Karpas-422 (cell line): Measurements from ENCODE around the gene MED14. TPM values are rescaled to one million over a fixed set of nuclear protein-coding genes. Genes with fewer than 3 reads are reported as not detected.
A peak's percentile ranks its signal among the peaks of the same experiment; 100 is the strongest.

Experiments used
- DNase-seq: peaks from one replicate; pipeline ENCODE4 v3.0.0-alpha.2; 2015
- H2AFZ ChIP-seq: fragments of 200-600 bp; sonication (generic); 2 replicates; pipeline ENCODE4 v1.6.1; 2014; ENCODE audit warnings: antibody characterized with exemption, low read length, mixed read lengths
- H3K27ac ChIP-seq: fragments of 200-600 bp; sonication (generic); 2 replicates; pipeline ENCODE4 v1.5.1; 2014; ENCODE audit warnings: mild to moderate bottlenecking, low read length, moderate library complexity
- H3K27me3 ChIP-seq: fragments of 200-600 bp; sonication (generic); 2 replicates; pipeline ENCODE4 v1.6.1; 2014; ENCODE audit warnings: low read length, mixed read lengths
- H3K36me3 ChIP-seq: fragments of 200-600 bp; sonication (generic); 2 replicates; pipeline ENCODE4 v1.6.1; 2014; ENCODE audit warnings: low read length, mixed read lengths; ENCODE audit not compliant: insufficient read depth
- H3K4me1 ChIP-seq: fragments of 200-600 bp; sonication (generic); 2 replicates; pipeline ENCODE4 v1.6.1; 2014; ENCODE audit warnings: mild to moderate bottlenecking, low read length, mixed read lengths
- H3K4me2 ChIP-seq: fragments of 200-600 bp; sonication (generic); 2 replicates; pipeline ENCODE4 v1.6.1; 2014; ENCODE audit warnings: low read length, low read depth, mild to moderate bottlenecking; ENCODE audit not compliant: poor library complexity, severe bottlenecking
- H3K4me3 ChIP-seq: fragments of 200-600 bp; sonication (generic); 2 replicates; pipeline ENCODE4 v1.5.1; 2014; ENCODE audit warnings: mild to moderate bottlenecking, antibody characterized with exemption, low read length, mixed read lengths
- H3K79me2 ChIP-seq: fragments of 200-600 bp; sonication (generic); 2 replicates; pipeline ENCODE4 v1.6.1; 2014; ENCODE audit warnings: mild to moderate bottlenecking, low read length, mixed read lengths
- H3K9ac ChIP-seq: fragments of 200-600 bp; sonication (generic); 2 replicates; pipeline ENCODE4 v1.6.0; 2014; ENCODE audit warnings: low read length
- H3K9me2 ChIP-seq: fragments of 200-600 bp; sonication (generic), shearing (Covaris generic); replicated peaks from 2 replicates; pipeline ENCODE4 v1.6.0; 2014; ENCODE audit warnings: mild to moderate bottlenecking, low read length, moderate library complexity; ENCODE audit not compliant: insufficient read depth
- H3K9me3 ChIP-seq: fragments of 300-700, 200-600 bp; sonication (generic); 2 replicates; pipeline ENCODE4 v1.6.1; 2014; ENCODE audit warnings: low read length, mixed read lengths
- H4K20me1 ChIP-seq: fragments of 200-600 bp; sonication (generic); 2 replicates; pipeline ENCODE4 v1.6.1; 2014; ENCODE audit warnings: mild to moderate bottlenecking, antibody characterized with exemption, low read length, low read depth; ENCODE audit not compliant: insufficient read depth
- total RNA-seq: library from RNA; depleted of rRNA; stranded (reverse); fragments of >200 nt; shearing (Covaris generic); gene quantifications from 2 replicates; pipeline ENCODE4 v1.2.3, GENCODE V29; 2014; ENCODE audit warnings: low replicate concordance

MED14 gene
- total RNA-seq, 1 experiment from 2014 or later, result 77.9 TPM

GRCh38 chrX:40772290-40772689 is 36.9 kb upstream of the MED14 start:
- H3K79me2 ChIP-seq, result no peaks in the 10 kb centered on the region
- DNase-seq, result no peak
- no peaks in the 10 kb centered on the region for H3K9me2 ChIP-seq
- no peak overlapping the region for H3K9ac ChIP-seq
- H3K9me3 ChIP-seq, result no peaks in the 10 kb centered on the region
- no peaks in the 10 kb centered on the region for H4K20me1 ChIP-seq
- H3K36me3 ChIP-seq, result no peaks in the 10 kb centered on the region
- H2AFZ ChIP-seq, result no peak overlapping the region
- H3K4me1 ChIP-seq, result no peaks in the 10 kb centered on the region
- H3K4me3 ChIP-seq, result no peak overlapping the region
- no peak overlapping the region for H3K4me2 ChIP-seq
- no peak overlapping the region for H3K27ac ChIP-seq
- H3K27me3 ChIP-seq, result no peaks in the 10 kb centered on the region

GRCh38 chrX:40761762-40762161 is 26.4 kb upstream of the MED14 start:
- H3K36me3 ChIP-seq, result no peaks in the 10 kb centered on the region
- no peaks in the 10 kb centered on the region for H3K9me2 ChIP-seq
- no peak overlapping the region for H3K4me2 ChIP-seq
- no peak overlapping the region for H3K4me3 ChIP-seq
- no peak overlapping the region for H3K9ac ChIP-seq
- H4K20me1 ChIP-seq, result no peaks in the 10 kb centered on the region
- no peaks in the 10 kb centered on the region for H3K4me1 ChIP-seq
- H3K27me3 ChIP-seq, result no peaks in the 10 kb centered on the region
- no peaks in the 10 kb centered on the region for H3K9me3 ChIP-seq
- no peaks in the 10 kb centered on the region for H3K79me2 ChIP-seq
- DNase-seq, result no peak
- no peak overlapping the region for H3K27ac ChIP-seq
- no peak overlapping the region for H2AFZ ChIP-seq

- DNase-seq, result no peak
- no peak overlapping the region for H3K4me3 ChIP-seq
- no peak overlapping the region for H3K4me2 ChIP-seq
- H3K36me3 ChIP-seq, result no peaks in the 10 kb centered on the region
- H3K4me1 ChIP-seq, result no peaks in the 10 kb centered on the region
- H2AFZ ChIP-seq, result no peak overlapping the region
- H3K9ac ChIP-seq, result no peak overlapping the region
- H3K27me3 ChIP-seq, result no peaks in the 10 kb centered on the region
- no peaks in the 10 kb centered on the region for H3K79me2 ChIP-seq
- no peaks in the 10 kb centered on the region for H3K9me2 ChIP-seq
- no peak overlapping the region for H3K27ac ChIP-seq
- no peaks in the 10 kb centered on the region for H4K20me1 ChIP-seq
- H3K9me3 ChIP-seq, result no peaks in the 10 kb centered on the region
Observed at GRCh38 chrX:40759374-40759773, 24.0 kb upstream of the MED14 start.

GRCh38 chrX:40757058-40757457 is 21.7 kb upstream of the MED14 start:
- H3K36me3 ChIP-seq, result no peaks in the 10 kb centered on the region
- H2AFZ ChIP-seq, result no peak overlapping the region
- H3K79me2 ChIP-seq, result no peaks in the 10 kb centered on the region
- H3K4me1 ChIP-seq, result no peaks in the 10 kb centered on the region
- no peak overlapping the region for H3K4me3 ChIP-seq
- no peaks in the 10 kb centered on the region for H4K20me1 ChIP-seq
- DNase-seq, result no peak
- no peak overlapping the region for H3K9ac ChIP-seq
- no peaks in the 10 kb centered on the region for H3K27me3 ChIP-seq
- H3K4me2 ChIP-seq, result no peak overlapping the region
- H3K27ac ChIP-seq, result no peak overlapping the region
- H3K9me3 ChIP-seq, result no peaks in the 10 kb centered on the region
- no peaks in the 10 kb centered on the region for H3K9me2 ChIP-seq

- H3K9ac ChIP-seq, result no peak overlapping the region
Observed at GRCh38 chrX:40755291-40756249, 20.2 kb upstream of the MED14 start.

GRCh38 chrX:40749681-40750494 is 14.5 kb upstream of the MED14 start:
- Histone ChIP-seq H3K9me2 (no peaks in the 10 kb centered on the region), H3K36me3 (no peaks in the 10 kb centered on the region), H4K20me1 (no peaks in the 10 kb centered on the region), H3K4me3 (0 out of 2 replicates have a peak overlapping the region, but pooled peaks have one; percentile 8), H3K9me3 (no peaks in the 10 kb centered on the region), H3K79me2 (no peaks in the 10 kb centered on the region), H3K27ac (no peak overlapping the region), H2AFZ (0 out of 2 replicates have a peak overlapping the region, but pooled peaks have one; percentile 39), H3K27me3 (no peaks in the 10 kb centered on the region), H3K4me1 (peaks cover 8% of the 10 kb centered on the region), H3K4me2 (peak overlapping the region; percentile 31), H3K9ac (peak overlapping the region; percentile 25)
- DNase-seq, result peak; percentile 44

More at GRCh38 chrX:40755291-40756249, 20.2 kb upstream of the MED14 start:
- Histone ChIP-seq H3K4me3 (no peak overlapping the region), H3K4me1 (no peaks in the 10 kb centered on the region), H3K9me3 (no peaks in the 10 kb centered on the region), H3K27ac (no peak overlapping the region), H4K20me1 (no peaks in the 10 kb centered on the region), H2AFZ (no peak overlapping the region), H3K9me2 (no peaks in the 10 kb centered on the region), H3K79me2 (no peaks in the 10 kb centered on the region), H3K36me3 (no peaks in the 10 kb centered on the region), H3K4me2 (no peak overlapping the region), H3K27me3 (no peaks in the 10 kb centered on the region)
- DNase-seq, result no peak

- H3K36me3 ChIP-seq, result no peaks in the 10 kb centered on the region
- peaks cover 8% of the 10 kb centered on the region for H3K4me1 ChIP-seq
- no peak overlapping the region for H3K4me2 ChIP-seq
- no peak overlapping the region for H3K4me3 ChIP-seq
- H3K27me3 ChIP-seq, result no peaks in the 10 kb centered on the region
- H3K27ac ChIP-seq, result no peak overlapping the region
- no peak overlapping the region for H2AFZ ChIP-seq
- no peak overlapping the region for H3K9ac ChIP-seq
- H4K20me1 ChIP-seq, result no peaks in the 10 kb centered on the region
- no peak for DNase-seq
- no peaks in the 10 kb centered on the region for H3K9me3 ChIP-seq
- H3K79me2 ChIP-seq, result no peaks in the 10 kb centered on the region
- H3K9me2 ChIP-seq, result no peaks in the 10 kb centered on the region
Observed at GRCh38 chrX:40748977-40749376, 13.6 kb upstream of the MED14 start.

GRCh38 chrX:40746521-40746920 is 11.2 kb upstream of the MED14 start:
- peaks cover 8% of the 10 kb centered on the region for H3K4me1 ChIP-seq
- H4K20me1 ChIP-seq, result no peaks in the 10 kb centered on the region
- no peaks in the 10 kb centered on the region for H3K27me3 ChIP-seq
- H3K9me2 ChIP-seq, result no peaks in the 10 kb centered on the region
- H3K36me3 ChIP-seq, result no peaks in the 10 kb centered on the region
- no peaks in the 10 kb centered on the region for H3K9me3 ChIP-seq
- H3K9ac ChIP-seq, result no peak overlapping the region
- H3K4me2 ChIP-seq, result no peak overlapping the region
- H3K79me2 ChIP-seq, result no peaks in the 10 kb centered on the region
- DNase-seq, result no peak
- H2AFZ ChIP-seq, result no peak overlapping the region
- H3K4me3 ChIP-seq, result no peak overlapping the region
- H3K27ac ChIP-seq, result no peak overlapping the region
